Body of pancreas (tissue), 4 donors: ENCODE data around the gene SKP1.

Experiments used
- POLR2A ChIP-seq, 3 donors: fragments of 450-650 bp; IDR thresholded peaks; one replicate each; pipeline ENCODE4 v1.6.1; 2016; ENCODE audit warnings: antibody characterized with exemption in 3 of 3, mild to moderate bottlenecking in 2 of 3
- TF ChIP-seq, protein P1 (sequence below), 7 experiments: fragments of 450-650 bp in 4 of 7; fragments of 200-600 bp in 3 of 7; sonication (generic) in 3 of 7; IDR thresholded peaks; one replicate each; pipeline ENCODE4 v1.5.1; 2016 to 2019; ENCODE audit warnings: antibody characterized with exemption in 7 of 7

DNA sequence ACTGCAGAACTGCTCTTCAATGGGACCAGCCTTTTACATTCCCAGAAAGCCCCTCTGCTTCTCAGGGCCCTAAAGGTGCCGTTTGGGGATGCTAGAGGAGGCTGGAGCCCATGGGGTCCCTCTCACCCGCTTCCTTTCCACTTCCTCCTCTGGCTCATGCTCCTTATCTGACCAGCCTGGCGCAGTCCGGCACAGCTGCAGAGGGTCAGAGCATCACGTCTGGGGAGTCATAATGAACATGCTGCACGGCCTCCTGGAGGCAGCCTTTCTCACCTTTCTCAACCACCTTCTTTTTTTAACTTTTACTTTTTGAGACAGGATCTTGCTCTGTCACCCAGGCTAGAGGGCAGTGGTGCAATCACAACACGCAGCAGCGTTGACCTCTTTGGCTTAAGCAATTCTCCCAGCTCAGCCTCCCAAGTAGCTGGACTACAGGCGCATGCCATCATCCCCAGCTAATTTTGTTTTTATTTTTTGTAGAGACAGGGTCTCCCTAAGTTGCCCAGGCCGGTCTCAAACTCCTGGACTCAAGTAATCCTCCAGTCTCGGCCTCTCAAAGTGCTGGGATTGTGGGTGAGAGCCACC is 77.4 kb downstream of the SKP1 start:
- no peak for TF ChIP-seq POLR2A (IDR thresholded peaks at IDR 0.05)
- TF ChIP-seq, protein P1, sequence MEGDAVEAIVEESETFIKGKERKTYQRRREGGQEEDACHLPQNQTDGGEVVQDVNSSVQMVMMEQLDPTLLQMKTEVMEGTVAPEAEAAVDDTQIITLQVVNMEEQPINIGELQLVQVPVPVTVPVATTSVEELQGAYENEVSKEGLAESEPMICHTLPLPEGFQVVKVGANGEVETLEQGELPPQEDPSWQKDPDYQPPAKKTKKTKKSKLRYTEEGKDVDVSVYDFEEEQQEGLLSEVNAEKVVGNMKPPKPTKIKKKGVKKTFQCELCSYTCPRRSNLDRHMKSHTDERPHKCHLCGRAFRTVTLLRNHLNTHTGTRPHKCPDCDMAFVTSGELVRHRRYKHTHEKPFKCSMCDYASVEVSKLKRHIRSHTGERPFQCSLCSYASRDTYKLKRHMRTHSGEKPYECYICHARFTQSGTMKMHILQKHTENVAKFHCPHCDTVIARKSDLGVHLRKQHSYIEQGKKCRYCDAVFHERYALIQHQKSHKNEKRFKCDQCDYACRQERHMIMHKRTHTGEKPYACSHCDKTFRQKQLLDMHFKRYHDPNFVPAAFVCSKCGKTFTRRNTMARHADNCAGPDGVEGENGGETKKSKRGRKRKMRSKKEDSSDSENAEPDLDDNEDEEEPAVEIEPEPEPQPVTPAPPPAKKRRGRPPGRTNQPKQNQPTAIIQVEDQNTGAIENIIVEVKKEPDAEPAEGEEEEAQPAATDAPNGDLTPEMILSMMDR (IDR thresholded peaks at IDR 0.05), result no peak
